ENCODE data around the gene PYDC1.

- no peak for TF ChIP-seq POLR2A (IDR thresholded peaks at IDR 0.05; ENCODE audit: low read length)
- no peak for TF ChIP-seq GATA1 (IDR thresholded peaks at IDR 0.05; ENCODE audit: low read depth, low read length)
Observed at GRCh38 chr16:31192856-31193642, 23.9 kb downstream of the PYDC1 start.
